HepG2 (cell line): Measurements from ENCODE around the gene TMTC2. TPM values are rescaled to one million over a fixed set of nuclear protein-coding genes. Genes with fewer than 3 reads are reported as not detected.

Experiments
- ATAC-seq: fragments of 200-7000 bp; cut with Tn5 transposase; 3 replicates; pipeline ENCODE4 v1.9.1; 2020; ENCODE audit warnings: mild to moderate bottlenecking, moderate library complexity
- BruUV-seq: library from RNA; stranded (reverse); fragments of 400-500 nt; replicated peaks from 2 replicates; lab custom pipeline; 2021; lab: Mats Ljungman, UMichigan
- CTCF ChIA-PET: fragments of 300-600 bp; formaldehyde crosslinking; extraction: SDS; loops from one replicate; lab custom pipeline; 2021; ENCODE audit warnings: low total read pairs, inconsistent platforms, low intra/inter-chr PET ratio; lab: Yijun Ruan, JAX
- POLR2A ChIA-PET: fragments of 350-600 bp; sonication (Branson Sonifier 250); formaldehyde crosslinking; loops from one replicate; lab custom pipeline; 2020; ENCODE audit warnings: antibody characterized with exemption, inconsistent platforms; lab: Yijun Ruan, JAX
- DNase-seq: peaks from one replicate; pipeline ENCODE4 v3.0.0-alpha.2; 2015; ENCODE audit warnings: low spot score
- FAIRE-seq: peaks from 3 replicates; lab custom pipeline; 2011; peaks lifted over from hg19 to GRCh38; lab: Jason Lieb, UNC
- H2AFZ ChIP-seq: one replicate; pipeline ENCODE4 v1.6.1; 2011; ENCODE audit warnings: low read length, inconsistent platforms
- H3K27ac ChIP-seq: fragments of 300-600 bp; 3 replicates; pipeline ENCODE4 v1.8.0; 2011; ENCODE audit warnings: mixed run types, mild to moderate bottlenecking, mixed read lengths, low read length, inconsistent platforms; ENCODE audit not compliant: insufficient read depth; ENCODE audit errors: extremely low read length
- H3K27me3 ChIP-seq, 2 experiments: fragments of 200-600 bp in 1 of 2; 2 replicates in 1 of 2; 3 replicates in 1 of 2; pipeline versions ENCODE4 v1.6.0 to v1.8.0; 2011; ENCODE audit warnings: low read length in 2 of 2, mild to moderate bottlenecking in 2 of 2, moderate library complexity in 2 of 2, inconsistent platforms in 1 of 2; ENCODE audit not compliant: insufficient read depth in 2 of 2, control insufficient read depth in 1 of 2
- H3K36me3 ChIP-seq, 2 experiments: fragments of 200-600 bp in 1 of 2; replicated peaks in 1 of 2; 2 replicates in 1 of 2; 3 replicates in 1 of 2; pipeline versions ENCODE4 v1.5.1 to v1.8.0; 2011; ENCODE audit warnings: low read length in 2 of 2, inconsistent platforms in 1 of 2; ENCODE audit not compliant: insufficient read depth in 2 of 2, control insufficient read depth in 1 of 2
- H3K4me1 ChIP-seq: 2 replicates; pipeline ENCODE4 v1.5.1; 2012; ENCODE audit warnings: low read length, inconsistent platforms; ENCODE audit not compliant: insufficient read depth
- H3K4me2 ChIP-seq: 2 replicates; pipeline ENCODE4 v1.6.0; 2011; ENCODE audit warnings: low read depth, low read length, inconsistent platforms
- H3K4me3 ChIP-seq, 3 experiments: fragments of 200-600 bp in 1 of 3; sonication (generic), shearing (Covaris generic) in 1 of 3; replicated peaks in 1 of 3; 2 replicates each; pipeline ENCODE4 v1.5.1; 2011 to 2016; ENCODE audit warnings: low read length in 3 of 3, inconsistent platforms in 2 of 3, low read depth in 2 of 3, mild to moderate bottlenecking in 2 of 3, control low read depth in 1 of 3, mixed read lengths in 1 of 3; ENCODE audit not compliant: insufficient read depth in 1 of 3
- H3K79me2 ChIP-seq: one replicate; pipeline ENCODE4 v1.6.1; 2011; ENCODE audit warnings: low read length, inconsistent platforms; ENCODE audit not compliant: insufficient read depth
- H3K9ac ChIP-seq: 2 replicates; pipeline ENCODE4 v1.6.0; 2011; ENCODE audit warnings: mild to moderate bottlenecking, low read depth, low read length, inconsistent platforms; ENCODE audit not compliant: insufficient read depth
- H3K9me3 ChIP-seq: 2 replicates; pipeline ENCODE4 v1.5.1; 2012; ENCODE audit warnings: mild to moderate bottlenecking, low read length
- H4K20me1 ChIP-seq: 2 replicates; pipeline ENCODE4 v1.6.0; 2011; ENCODE audit warnings: inconsistent platforms, mild to moderate bottlenecking, low read length, moderate library complexity; ENCODE audit not compliant: insufficient read depth
- E2F1 ChIP-seq: sonication (generic); formaldehyde crosslinking; IDR thresholded peaks from 2 replicates; pipeline ENCODE4 v1.5.0; 2020; ENCODE audit warnings: missing genetic modification reagents
- GTF3A ChIP-seq: sonication (generic); formaldehyde crosslinking; conservative IDR thresholded peaks from 2 replicates; pipeline ENCODE4 v1.4.0; 2020; ENCODE audit warnings: mild to moderate bottlenecking, missing genetic modification reagents
- KDM2A ChIP-seq: sonication (generic); formaldehyde crosslinking; IDR thresholded peaks from 2 replicates; pipeline ENCODE4 v1.4.0; 2020; ENCODE audit warnings: low read depth, missing genetic modification reagents, borderline replicate concordance
- MYC ChIP-seq: sonication (generic); formaldehyde crosslinking; IDR thresholded peaks from 2 replicates; pipeline ENCODE4 v1.9.0; 2021; ENCODE audit warnings: missing genetic modification reagents, borderline replicate concordance
- PPARG ChIP-seq: conservative IDR thresholded peaks from 2 replicates; pipeline ENCODE4 v1.6.1; 2016; ENCODE audit warnings: missing biosample characterization, missing genetic modification reagents
- ZNF18 ChIP-seq: sonication (generic); formaldehyde crosslinking; IDR thresholded peaks from 2 replicates; pipeline ENCODE4 v1.8.0; 2022; ENCODE audit warnings: mild to moderate bottlenecking, missing genetic modification reagents; ENCODE audit not compliant: insufficient replicate concordance
- ZNF614 ChIP-seq: IDR thresholded peaks from 2 replicates; pipeline ENCODE4 v1.6.1; 2018; ENCODE audit warnings: missing biosample characterization, missing genetic modification reagents, inconsistent platforms, borderline replicate concordance
- ZNF75D ChIP-seq: sonication (generic); formaldehyde crosslinking; IDR thresholded peaks from 2 replicates; pipeline ENCODE4 v1.8.1; 2023; ENCODE audit warnings: missing genetic modification reagents, mild to moderate bottlenecking, borderline replicate concordance
- WGBS: methylation state at CpG from one replicate; pipeline ENCODE4 v1.1.6; 2017; ENCODE audit warnings: low lambda C conversion rate; 5-methylcytosine and 5-hydroxymethylcytosine counted together
- in situ Hi-C: cut with HindIII; loops from 2 replicates; pipeline ENCODE4 v1.10.0; 2017; ENCODE audit warnings: low pct_unique_long_range_greater_than_20kb; ENCODE audit not compliant: extremely low pct_ligation_motif_present
- intact Hi-C: fragments of 100-400 bp; cut with micrococcal nuclease; formaldehyde crosslinking; loops from one replicate; pipeline ENCODE4 v1.10.0; 2022; ENCODE audit not compliant: unreplicated experiment
- polyA plus RNA-seq, 8 experiments: library from polyadenylated mRNA; depleted of rRNA in 3 of 8; stranded (reverse) in 7 of 8; unstranded in 1 of 8; fragments of >200 nt; fragmentation: Illumina TruSeq in 4 of 8; extraction: Trizol in 4 of 8; gene quantifications; 2 replicates each; pipeline versions ENCODE4 v1.2.1 to v1.2.3, GENCODE V29; 2011 to 2016; ENCODE audit warnings: low read depth in 4 of 8, missing spikeins in 1 of 8, mixed read lengths in 1 of 8; ENCODE audit not compliant: insufficient read depth in 1 of 8
- total RNA-seq, 5 experiments: library from RNA; depleted of rRNA; stranded (reverse); fragments of >200 nt; fragmentation: Illumina TruSeq; extraction: Trizol; gene quantifications; 2 replicates each; pipeline ENCODE4 v1.2.3, GENCODE V29; 2016; ENCODE audit warnings: low read depth in 1 of 5
- TF ChIP-seq, protein P1 (sequence below): sonication (generic); formaldehyde crosslinking; IDR thresholded peaks from 2 replicates; pipeline ENCODE4 v1.9.0; 2021; ENCODE audit warnings: missing genetic modification reagents, borderline replicate concordance

TMTC2 gene
- total and polyA plus RNA-seq, 2 of the 13 experiments (the other 11 are each of a cell fraction or from before 2014, with no cell fraction given): 0.55 to 0.63 TPM

- TF ChIP-seq E2F1 (no peak), GTF3A (no peak), ZNF614 (CRISPR knock-in tag) (no peak)
Observed at GRCh38 chr12:82691513-82691912, 4.8 kb downstream of the TMTC2 start (continued).

GRCh38 chr12:82694276-82694675 lies 7.6 kb downstream of the TMTC2 start:
- no peak overlapping the region for H2AFZ ChIP-seq
- WGBS: 35% methylated on average over 3 of the region's 3 CpGs
- H3K4me3 ChIP-seq: no peak overlapping the region
- ATAC-seq (no peak), FAIRE-seq (no peak)
- no peaks in the 10 kb centered on the region for H3K4me1 ChIP-seq
- no peaks in the 10 kb centered on the region for H3K9me3 ChIP-seq
- in situ Hi-C loops (loop anchor here (25.0 kb wide), 1 partner anchor 1118 kb away; no protein-coding TSS in a partner anchor), intact Hi-C loops (no loop called here)
- no peaks in the 10 kb centered on the region for H3K79me2 ChIP-seq
- H3K27me3 ChIP-seq: no peaks in the 10 kb centered on the region
- H3K4me2 ChIP-seq: no peak overlapping the region
- TF ChIP-seq MYC (CRISPR knock-in tag): no peak
- no peak for TF ChIP-seq ZNF75D (CRISPR knock-in tag)
- no peak for TF ChIP-seq PPARG (CRISPR knock-in tag)
- no peak for TF ChIP-seq ZNF18 (CRISPR knock-in tag)
- TF ChIP-seq KDM2A (CRISPR knock-in tag): no peak
- TF ChIP-seq, protein P1, sequence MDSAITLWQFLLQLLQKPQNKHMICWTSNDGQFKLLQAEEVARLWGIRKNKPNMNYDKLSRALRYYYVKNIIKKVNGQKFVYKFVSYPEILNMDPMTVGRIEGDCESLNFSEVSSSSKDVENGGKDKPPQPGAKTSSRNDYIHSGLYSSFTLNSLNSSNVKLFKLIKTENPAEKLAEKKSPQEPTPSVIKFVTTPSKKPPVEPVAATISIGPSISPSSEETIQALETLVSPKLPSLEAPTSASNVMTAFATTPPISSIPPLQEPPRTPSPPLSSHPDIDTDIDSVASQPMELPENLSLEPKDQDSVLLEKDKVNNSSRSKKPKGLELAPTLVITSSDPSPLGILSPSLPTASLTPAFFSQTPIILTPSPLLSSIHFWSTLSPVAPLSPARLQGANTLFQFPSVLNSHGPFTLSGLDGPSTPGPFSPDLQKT: no peak
- TF ChIP-seq, all 625 proteins: peak for 0
- ChIA-PET POLR2A (no interaction called here), CTCF (no interaction called here)
- Histone ChIP-seq H3K36me3 (no peaks in the 10 kb centered on the region), H3K9ac (no peak overlapping the region), H4K20me1 (no peaks in the 10 kb centered on the region), H3K27ac (no peak overlapping the region)
- BruUV-seq: no TSS peak
- no peak for DNase-seq
